HG03432 (cell line): ENCODE measurements around the gene ZKSCAN8.
"Not testable (repeated sequence)": the region's sequence is repeated elsewhere in the genome, so short reads cannot be mapped to it uniquely, and the experiment has no call there.

ENCODE experiments used
- ATAC-seq: cut with Tn5 transposase; IDR thresholded peaks from one replicate; pipeline ENCODE4 v1.9.1; 2021; ENCODE audit warnings: mild to moderate bottlenecking, moderate library complexity; ENCODE audit not compliant: unreplicated experiment

Gene ZKSCAN8

GRCh38 chr6:28141500-28142329 lies at the start of gene ZKSCAN8:
ZKSCAN8 (plus strand) TSS chr6:28141883; CDS start chr6:28148408, 6,525 bp downstream.
- peak; percentile 81 for ATAC-seq

DNA sequence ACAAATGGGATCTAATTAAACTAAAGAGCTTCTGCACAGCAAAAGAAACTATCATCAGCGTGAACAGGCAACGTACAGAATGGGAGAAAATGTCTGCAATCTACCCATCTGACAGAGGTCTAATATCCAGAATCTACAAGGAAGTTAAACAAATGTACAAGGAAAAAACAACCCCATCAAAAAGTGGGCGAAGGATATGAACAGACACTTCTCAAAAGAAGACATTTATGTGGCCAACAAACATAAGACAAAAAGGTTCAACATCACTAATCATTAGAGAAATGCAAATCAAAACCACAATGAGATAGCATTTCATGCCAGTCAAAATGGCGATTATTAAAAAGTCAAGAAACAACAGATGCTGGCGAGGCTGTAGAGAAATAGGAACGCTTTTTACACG lies 39.5 kb upstream of the ZKSCAN8 start:
- not testable (repeated sequence) for ATAC-seq

DNA sequence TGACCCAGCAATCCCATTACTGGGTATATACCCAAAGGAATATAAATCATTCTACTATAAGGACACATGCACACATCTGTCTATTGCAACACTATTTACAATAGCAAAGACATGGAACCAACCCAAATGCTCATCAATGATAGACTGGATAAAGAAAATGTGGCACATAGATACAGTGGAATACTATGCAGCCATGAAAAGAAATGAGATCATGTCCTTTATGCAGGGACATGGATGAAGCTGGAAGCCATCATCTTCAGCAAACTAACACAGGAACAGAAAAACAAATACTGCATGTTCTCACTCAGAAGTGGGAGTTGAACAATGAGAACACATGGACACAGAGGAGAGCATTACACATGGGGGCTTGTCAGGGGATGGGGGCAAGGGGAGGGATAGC lies 39.0 kb upstream of the ZKSCAN8 start:
- not testable (repeated sequence) for ATAC-seq

GRCh38 chr6:28104392-28105244 lies 37.1 kb upstream of the ZKSCAN8 start:
- peak; percentile 98 for ATAC-seq

DNA sequence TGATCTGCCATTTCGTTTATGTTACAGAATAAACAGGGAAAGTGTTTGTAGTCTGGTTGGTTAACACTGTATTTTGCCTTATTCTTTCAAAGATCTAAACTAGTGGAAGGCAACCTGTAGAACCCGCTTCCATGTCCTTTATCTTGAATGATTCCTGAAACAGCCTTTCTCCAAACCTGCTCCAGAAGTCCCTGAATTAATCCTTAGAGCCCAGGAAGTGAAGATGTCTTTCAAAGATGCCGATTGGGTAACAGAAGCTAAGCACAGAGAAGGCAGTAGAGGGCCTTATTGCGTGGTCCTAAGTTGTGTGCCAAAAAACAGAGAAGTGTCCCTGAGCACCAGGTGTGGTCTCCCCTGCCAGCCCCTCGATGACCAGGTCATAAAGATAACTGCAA lies 36.4 kb upstream of the ZKSCAN8 start:
- ATAC-seq, result peak; percentile 29

DNA sequence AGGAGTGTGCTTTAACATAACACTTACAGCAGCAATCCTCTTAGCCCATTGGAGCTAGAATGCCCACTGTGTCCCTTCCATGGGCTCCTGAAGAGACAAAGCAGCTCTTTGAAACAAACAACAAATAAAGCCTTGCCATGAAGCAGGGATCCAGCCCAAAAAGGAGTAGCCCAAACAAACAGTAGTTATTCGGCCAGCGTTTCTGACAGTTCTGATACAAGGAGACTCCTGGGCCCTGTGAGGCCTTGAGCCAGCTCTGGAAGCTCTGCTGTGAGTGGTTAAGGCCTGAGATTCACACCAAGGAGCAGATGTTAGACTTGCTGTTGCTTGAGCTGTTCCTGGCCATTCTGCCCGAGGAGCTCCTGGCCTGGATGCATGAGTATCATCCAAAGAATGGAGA lies 34.2 kb upstream of the ZKSCAN8 start:
- ATAC-seq, result no peak

DNA sequence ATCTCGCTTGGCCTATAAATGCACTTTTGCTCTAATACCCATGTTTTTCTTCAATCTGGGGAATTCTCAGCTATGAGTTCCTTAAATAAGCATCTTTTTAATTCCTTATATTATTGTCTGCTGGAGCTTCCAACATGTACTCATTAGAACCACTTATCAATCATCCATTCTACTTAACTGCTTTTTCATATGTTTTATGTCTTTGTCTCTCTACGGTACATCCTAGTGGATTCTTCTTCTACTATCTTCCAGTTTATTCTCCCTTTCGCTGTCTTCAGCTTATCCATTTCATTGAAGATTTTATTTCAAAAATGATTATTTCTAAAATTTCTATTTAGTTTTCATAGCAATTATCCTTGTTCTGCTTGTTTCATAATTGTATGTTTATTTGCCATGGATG lies 29.7 kb upstream of the ZKSCAN8 start:
- no peak for ATAC-seq

GRCh38 chr6:28115799-28116198 lies 25.9 kb upstream of the ZKSCAN8 start:
- no peak for ATAC-seq

DNA sequence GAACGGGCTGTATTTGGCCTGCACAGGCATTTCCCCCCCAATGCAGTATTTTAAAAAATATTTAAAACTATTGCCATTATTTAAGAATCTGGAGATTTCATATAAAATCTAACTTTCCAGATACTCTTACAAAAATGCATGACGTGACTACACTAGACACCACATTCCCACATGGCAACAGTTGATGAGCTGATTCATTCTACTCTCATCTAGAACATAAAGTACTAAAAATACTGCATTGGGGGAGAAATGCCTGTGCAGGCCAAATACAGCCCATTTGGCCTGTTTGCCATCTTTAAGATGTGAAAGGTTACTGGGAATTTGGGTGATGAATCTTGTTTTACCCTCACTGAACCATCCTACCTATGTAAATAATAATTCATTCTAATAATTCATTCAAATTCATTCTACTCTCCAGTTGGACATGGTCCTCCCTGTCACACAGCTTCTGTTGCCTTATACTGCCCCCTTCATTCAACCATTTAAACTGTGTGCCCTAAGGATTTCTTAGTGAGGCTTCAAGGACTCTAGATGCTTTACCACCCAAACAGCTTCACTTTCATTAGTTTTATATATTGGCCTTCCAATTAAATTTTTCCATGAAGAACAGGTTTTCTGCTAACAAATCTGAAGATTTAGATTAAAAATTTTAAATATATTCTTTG lies 24.2 kb upstream of the ZKSCAN8 start:
- ATAC-seq, result no peak

DNA sequence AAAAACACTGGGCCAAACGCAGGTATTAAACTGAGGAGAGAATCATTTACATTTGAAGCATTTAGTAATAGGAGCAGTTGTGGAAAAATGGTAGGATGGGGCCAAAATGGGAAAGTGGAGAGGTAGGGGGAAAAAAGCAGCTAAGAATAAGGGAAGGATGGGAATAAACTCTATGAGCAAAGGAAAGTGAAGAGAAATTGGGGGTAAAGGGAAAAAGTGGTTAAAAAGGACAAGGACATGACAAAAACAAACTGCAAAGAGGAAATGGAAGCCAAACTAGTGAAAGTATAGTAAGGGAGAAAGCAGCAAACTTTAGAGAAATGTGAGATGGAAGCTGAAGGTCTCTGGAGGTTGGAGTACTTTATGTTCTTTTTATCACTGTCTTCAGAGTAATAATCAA lies 23.5 kb upstream of the ZKSCAN8 start:
- ATAC-seq, result no peak

DNA sequence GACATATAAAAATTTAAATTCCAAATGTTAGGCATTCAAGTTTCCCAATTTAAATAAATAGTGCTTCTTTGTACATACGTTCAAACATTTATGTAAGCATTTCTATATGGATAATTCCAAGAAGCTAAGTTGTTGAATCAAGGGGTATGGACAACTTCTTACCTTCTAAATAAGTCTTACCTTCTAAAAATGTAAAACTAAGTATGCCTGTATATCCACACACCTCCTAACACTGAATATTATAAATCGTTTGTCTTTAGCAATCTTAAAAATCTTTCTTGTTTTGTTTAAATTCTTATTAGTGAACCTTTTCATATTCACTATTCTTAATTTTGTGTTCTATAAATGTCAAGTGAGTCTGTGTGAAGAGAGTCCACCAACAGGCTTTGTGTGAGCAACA lies 19.8 kb upstream of the ZKSCAN8 start:
- no peak for ATAC-seq

GRCh38 chr6:28122283-28122682 lies 19.4 kb upstream of the ZKSCAN8 start:
- ATAC-seq, result not testable (repeated sequence)

DNA sequence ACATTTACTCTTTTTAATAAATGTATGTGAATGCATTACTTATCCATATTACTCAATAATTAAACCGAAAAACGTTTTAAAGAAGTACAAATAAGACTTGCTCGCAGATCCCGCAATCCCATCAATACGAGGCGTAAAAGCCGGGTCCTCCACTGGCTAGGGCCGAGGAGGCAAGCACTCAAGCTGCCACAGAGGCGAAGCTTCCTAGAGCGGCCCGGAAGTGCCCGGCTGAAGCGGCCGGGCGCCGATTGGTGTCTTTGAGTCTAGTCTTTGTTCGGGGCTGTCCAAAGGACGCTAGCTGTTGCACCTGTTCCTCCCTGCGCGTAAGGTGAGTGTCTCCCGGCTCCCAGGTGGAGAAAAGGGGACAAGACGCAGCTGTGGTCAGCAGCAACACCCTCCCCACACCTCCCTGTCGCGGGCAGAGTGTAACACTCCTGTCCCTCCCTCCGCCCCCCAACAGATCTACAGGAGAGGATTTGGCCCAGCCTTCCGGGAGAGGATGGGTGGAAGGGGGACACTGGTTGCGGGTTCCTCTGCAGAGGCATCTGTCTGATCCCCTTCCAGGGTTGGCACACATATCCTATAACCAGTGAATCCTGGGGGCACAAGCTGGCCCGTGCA lies 17.2 kb upstream of the ZKSCAN8 start, which contains the start of gene ZSCAN16:
Gene ZSCAN16 (plus strand): TSS at position 260 of the 621 bp plus-strand sequence. CDS start 835 bp downstream, outside the sequence.
- ATAC-seq, result peak; percentile 97

DNA sequence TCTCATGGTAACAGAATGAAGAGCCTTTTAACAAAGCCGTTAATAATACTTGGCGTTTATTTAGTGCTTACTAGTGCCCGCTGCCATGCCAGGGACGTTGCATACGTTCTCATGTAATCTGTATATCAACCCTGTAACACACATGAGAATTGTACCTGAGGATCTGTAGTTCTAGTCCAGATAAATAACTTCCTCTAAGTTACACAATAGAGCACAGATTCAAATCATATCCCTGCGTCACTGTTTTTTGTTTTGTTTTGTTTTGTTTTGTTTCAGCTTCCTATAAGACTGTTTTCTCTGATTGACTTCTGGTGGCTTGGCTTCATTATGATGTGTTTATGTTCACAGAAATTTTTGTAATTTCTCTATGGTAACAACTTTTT lies 16.7 kb upstream of the ZKSCAN8 start:
- peak; percentile 14 for ATAC-seq

DNA sequence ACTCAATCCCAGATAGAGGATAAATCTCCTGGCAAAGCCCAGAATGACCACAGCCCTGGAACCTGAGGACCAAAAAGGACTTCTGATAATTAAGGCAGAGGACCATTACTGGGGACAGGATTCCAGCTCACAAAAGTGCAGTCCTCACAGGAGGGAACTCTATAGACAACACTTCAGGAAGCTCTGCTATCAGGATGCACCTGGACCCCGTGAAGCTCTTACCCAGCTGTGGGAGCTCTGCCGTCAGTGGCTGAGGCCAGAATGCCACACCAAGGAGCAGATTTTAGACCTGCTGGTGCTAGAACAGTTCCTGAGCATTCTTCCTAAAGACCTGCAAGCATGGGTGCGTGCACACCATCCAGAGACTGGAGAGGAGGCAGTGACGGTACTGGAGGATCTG lies 16.3 kb upstream of the ZKSCAN8 start:
- no peak for ATAC-seq

DNA sequence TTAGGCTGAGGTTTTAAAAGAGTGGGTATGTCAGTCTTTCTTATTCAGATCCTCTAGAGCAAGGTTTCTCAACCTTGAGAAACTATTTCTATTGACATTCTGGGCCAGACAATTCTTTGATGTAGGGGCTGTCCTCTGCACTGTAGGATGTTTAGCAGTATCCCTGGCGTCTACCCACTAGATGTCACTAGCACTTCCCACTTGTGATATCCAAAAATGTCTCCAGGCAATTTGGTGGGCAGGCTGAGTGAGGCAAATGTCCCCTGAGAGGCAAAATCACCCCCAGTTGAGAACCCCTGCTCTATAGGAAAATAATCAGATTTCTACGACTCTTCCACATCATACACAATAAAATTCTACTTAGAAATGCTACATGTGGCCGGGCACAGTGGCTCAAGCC lies 7.7 kb upstream of the ZKSCAN8 start:
- ATAC-seq, result no peak

- no peak for ATAC-seq
These were observed 7.0 kb upstream of the ZKSCAN8 start for GRCh38 chr6:28134716-28135115.

- no peak for ATAC-seq
These were observed 6.3 kb upstream of the ZKSCAN8 start for GRCh38 chr6:28135393-28135792.

DNA sequence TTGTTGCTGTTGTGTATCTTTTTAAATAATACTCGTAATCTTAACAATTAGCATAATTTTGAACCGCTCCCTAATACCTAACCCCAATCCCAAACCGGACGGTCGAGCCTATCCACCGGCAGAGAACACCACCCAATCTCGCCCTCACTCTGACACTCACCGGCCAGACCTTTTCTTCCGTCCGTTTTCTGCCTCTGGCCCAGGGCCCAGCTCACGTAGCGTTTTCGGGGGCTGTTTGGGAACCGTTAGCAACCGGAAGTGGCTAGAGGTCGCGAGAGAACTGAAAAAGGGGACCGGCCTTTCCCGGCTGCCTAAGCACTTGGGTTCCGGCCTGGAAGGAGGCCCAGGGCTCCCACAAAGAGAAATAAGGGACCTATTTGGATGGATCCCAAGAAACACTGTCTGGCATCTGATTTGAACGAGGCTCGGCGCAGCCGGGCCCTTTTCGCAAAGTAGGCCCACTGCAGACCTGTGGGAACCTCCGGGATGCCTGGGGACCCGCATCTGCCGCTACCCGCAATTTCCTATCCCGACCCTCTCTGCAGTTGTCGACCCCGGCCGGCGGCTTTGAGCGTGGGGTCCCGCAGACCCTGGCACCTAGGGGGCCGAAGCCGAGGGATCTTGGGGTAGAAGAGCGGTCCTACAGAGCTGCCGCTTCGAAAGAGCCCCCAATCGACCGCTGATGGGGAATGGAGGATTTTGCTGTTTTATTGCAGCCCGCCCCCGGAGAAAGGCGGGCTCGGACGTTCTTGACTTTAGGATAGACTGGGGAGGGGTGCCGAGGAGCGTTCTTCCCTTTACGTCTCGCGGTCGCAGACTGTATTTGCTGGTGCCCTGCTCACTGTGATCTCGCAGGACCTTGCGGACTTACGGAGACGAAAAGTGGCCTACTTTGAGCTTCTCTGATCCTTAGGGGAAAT lies 4.8 kb upstream of the ZKSCAN8 start:
- ATAC-seq, result peak; percentile 62

- peak; percentile 34 for ATAC-seq
These were observed 4.1 kb upstream of the ZKSCAN8 start for GRCh38 chr6:28137505-28137981.
